ENCODE results near the gene IDH2.
A peak's percentile ranks its signal among the peaks of the same experiment; 100 is the strongest.
"Not testable (repeated sequence)": the region's sequence is repeated elsewhere in the genome, so short reads cannot be mapped to it uniquely, and the experiment has no call there.

Gene IDH2

GRCh38 chr15:90083954-90084607 lies 18.2 kb downstream of the IDH2 start:
- no peak for DNase-seq

DNA sequence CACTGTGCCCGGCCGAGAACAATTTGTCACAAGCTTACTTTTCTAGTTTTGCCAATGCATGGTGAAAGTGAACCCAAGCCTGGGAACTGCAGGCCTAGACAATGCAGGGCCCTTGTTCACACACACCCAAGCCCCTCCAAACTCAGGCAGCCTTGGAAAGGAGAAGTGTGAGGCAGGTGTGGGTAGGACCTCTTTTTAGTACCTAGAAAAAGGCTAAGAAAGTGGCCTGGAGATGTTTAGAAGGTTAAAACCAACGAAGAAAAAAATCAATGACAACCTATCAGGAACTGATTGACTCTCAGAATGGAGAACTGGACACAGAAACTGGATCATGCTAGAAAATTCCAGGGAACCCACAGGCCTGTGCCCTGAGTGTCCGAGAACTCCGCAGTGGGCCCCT lies 18.8 kb downstream of the IDH2 start:
- DNase-seq, result no peak

DNA sequence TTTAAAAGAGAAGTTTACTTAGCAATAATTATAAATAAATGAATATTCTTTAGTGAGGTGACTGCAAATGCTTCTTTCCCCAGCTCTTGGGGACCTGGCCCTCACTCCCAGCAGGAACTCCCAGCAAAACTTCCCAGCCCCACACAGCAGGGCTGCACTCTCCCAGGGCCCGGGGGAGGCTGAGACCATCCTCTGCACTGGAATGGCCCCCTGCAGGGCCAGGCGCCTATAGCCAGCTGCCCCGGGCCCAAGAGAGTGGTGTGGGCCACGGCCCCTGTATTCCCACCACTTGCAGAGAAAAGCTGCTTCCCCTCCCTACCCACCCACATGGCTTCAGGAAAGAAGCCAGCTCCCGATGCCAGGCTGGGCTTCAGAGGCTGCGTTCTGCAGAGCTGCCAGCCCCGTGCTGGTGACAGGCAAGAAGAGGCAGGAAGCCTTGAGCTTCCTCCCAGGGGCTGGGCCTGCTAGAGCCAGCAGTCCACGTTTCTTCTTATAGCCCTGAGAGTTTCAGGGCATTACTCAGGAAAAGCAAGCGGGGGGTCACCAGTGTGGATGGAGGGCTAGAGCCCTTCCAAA lies 20.0 kb downstream of the IDH2 start:
- DNase-seq, result peak in 1 of 2 donors; percentile 37

- no peak for DNase-seq
Measured at GRCh38 chr15:90080818-90081393, 21.4 kb downstream of the IDH2 start.

GRCh38 chr15:90080458-90080755 lies 21.9 kb downstream of the IDH2 start:
- no peak for DNase-seq

GRCh38 chr15:90079619-90080457 lies 22.4 kb downstream of the IDH2 start:
- no peak for DNase-seq

- DNase-seq, result no peak
Measured at GRCh38 chr15:90078965-90079364, 23.3 kb downstream of the IDH2 start.

- DNase-seq, result no peak
Measured at GRCh38 chr15:90076716-90077115, 25.6 kb downstream of the IDH2 start.

DNA sequence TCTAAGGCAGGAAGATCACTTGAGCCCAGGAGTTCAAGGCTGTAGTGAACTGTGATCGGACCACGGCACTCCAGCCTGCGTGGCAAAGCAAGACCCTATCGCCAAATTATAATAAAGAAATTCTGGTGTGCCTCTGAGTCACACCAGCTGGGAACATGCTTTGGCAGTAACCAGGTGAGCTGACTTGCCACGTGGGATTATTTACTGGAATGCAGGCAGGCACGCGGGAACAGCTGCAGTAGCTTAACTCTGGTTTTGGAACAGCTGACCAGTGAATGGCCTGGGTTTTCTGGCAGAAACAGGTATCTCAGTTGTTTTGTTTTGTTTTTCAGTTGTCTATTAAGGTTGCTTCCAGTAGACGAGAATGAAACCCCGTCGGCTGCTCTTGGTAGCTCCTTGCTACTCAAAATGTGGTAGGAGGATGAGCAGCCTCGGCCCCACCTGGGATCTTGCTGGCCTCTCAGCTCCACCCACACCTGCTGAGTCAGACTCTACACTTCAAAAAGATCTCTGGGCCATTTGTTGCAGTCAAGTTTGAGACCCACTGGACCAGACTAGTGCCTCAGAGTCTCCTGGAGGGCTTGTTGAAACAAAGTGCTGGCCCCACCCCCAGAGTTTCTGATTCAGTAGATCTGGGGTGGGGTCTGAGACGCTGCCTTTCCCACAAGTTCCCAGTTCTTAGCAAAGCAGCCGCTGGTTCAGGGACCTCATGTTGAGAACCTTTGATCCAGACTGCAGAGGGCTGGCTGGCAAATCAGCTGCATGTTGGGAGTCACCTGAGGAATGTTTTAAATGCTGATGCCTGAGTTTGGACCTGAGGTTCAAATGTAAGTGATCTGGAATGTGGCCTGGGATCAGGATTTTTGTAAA lies 26.6 kb downstream of the IDH2 start:
- DNase-seq, result no peak

- no peak for DNase-seq
Measured at GRCh38 chr15:90074916-90075315, 27.4 kb downstream of the IDH2 start.

DNA sequence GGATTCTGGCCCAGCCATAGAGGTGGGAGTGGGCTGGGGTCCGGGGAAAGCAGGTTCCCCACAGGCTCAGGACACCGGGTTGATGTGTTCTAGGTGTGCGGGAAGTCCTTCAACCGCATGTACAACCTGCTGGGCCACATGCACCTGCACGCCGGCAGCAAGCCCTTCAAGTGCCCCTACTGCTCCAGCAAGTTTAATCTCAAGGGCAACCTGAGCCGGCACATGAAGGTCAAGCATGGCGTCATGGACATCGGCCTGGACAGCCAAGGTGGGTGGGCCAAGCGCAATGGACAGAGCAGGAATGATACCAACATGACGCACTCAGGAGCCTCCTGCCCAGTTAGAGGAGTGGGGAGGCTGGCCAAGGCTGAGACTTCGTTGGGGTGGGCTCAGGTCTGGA lies 28.2 kb downstream of the IDH2 start:
- no peak for DNase-seq

DNA sequence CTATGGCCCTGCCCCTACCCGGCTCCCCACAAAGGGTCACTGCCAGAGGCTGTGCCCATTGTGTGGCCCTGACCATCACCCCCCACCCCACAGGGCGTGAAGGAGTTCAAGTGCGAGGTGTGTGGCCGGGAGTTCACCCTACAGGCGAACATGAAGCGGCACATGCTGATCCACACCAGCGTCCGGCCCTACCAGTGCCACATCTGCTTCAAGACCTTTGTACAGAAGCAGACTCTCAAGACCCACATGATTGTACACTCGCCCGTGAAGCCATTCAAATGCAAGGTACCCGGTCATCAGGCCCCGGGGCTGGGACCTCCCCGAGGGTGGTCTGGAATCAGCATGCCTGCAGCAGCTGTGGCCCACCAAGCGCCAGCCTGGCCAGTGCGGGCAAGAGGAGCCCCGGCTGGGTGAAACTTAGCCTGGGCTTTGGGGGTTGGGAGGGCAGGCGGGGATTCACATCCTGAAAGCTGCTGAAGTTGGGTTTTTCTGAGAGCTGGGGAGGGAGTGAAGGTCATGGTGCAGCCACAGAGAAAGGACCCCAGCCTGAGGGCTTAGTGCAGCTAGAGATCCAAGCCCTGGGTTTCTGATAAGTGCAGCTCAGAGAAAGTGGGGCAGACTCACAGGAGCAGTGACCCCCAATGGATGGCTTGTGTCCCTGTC lies 29.2 kb downstream of the IDH2 start:
- no peak for DNase-seq

DNA sequence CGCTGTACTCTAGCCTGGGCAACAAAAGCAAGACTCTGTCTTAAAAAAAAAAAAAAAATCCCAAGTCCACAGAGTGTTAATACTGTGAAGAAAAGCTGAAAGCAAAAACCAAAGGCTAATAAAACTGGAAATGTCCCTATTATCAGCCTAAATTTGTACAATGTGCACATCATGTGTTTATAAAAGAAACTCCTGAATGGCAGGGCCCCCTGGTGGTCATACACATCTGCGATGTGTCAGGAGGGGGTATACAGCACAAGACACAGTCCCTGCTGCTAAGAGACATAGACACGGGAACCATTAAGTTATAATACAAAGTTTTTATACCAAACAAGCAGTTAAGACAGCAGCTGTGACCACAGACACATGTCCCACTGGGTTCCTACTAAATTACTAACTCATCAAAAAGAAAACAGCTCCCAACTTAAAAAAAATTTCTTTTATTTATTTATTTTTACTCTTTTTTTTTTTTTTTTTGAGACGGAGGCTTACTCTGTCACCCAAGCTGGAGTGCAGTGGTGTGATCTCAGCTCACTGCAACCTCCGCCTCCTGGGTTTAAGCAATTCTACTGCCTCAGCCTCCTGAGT lies 31.0 kb downstream of the IDH2 start:
- DNase-seq, result peak; percentile 88 to 91

DNA sequence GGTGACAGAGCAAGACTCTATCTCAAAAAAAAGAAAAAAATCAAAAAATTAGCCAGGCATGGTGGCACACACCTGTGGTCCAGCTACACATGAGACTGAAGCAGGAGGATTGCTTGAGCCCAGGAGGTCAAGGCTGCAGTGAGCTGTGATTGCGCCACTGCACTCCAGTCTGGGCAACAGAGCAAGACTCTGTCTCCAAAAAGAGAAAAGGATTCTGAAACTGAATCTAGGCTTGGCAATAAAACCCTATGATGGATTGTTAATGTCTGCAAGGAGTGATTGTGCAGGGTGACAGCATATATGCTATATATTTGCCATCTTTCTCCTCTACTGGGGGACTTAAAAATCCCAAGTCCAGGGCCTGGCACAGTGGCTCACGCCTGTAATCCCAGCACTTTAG lies 31.6 kb downstream of the IDH2 start:
- not testable (repeated sequence) for DNase-seq

DNA sequence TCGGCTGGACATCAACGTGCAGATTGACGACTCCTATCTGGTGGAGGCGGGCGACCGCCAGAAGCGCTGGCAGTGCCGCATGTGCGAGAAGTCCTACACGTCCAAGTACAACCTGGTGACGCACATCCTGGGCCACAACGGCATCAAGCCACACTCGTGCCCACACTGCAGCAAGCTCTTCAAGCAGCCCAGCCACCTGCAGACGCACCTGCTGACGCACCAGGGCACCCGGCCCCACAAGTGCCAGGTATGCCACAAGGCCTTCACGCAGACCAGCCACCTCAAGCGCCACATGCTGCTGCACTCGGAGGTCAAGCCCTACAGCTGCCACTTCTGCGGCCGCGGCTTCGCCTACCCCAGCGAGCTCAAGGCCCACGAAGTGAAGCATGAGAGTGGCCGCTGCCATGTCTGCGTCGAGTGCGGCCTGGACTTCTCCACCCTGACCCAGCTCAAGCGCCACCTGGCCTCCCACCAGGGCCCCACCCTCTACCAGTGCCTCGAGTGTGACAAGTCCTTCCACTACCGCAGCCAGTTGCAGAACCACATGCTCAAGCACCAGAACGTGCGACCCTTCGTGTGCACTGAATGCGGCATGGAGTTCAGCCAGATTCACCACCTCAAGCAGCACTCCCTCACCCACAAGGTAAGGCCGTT lies 34.2 kb downstream of the IDH2 start:
- no peak for DNase-seq

GRCh38 chr15:90067181-90067952 lies 34.9 kb downstream of the IDH2 start:
- DNase-seq, result no peak

- DNase-seq, result no peak
Measured at GRCh38 chr15:90065682-90066049, 36.6 kb downstream of the IDH2 start.

DNA sequence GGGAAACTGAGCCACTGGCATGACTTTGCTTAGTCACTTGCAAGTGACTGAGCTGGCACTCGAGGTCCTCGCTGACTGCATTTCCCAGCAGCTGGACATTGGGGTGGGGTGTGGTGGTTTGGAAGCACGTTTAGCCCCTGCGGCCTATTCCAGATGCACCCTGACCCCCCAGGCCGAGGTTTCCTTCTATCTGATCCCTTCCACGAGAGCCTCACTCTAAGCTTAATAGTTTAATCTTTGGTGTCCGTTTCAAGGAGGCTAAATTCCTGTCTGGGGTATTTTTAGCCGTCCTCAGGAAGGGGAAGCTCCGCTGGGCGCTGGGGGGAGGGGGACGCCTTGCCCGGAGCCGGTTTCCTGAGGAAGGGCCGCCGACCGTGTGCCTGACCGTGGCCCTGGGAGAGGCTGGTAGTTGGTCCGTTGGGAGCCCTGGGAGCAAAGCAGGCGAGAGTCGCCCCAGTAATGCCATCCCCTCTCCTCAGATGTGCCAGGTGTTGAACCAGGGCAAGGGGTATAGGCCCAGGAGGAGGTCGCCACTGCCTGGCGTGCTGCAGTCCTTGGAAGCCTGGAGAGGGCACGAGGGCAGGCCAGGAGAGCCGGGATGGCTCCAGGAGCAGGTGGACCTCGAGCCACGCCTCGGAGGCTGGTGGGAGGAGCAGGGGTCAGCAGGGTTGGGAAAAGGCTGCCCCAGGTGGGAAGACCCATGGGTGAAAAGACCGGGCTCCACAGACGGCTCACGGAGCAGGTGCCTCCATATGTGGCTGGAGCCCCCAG lies 37.2 kb downstream of the IDH2 start:
- peak; percentile 74 to 80 for DNase-seq

DNA sequence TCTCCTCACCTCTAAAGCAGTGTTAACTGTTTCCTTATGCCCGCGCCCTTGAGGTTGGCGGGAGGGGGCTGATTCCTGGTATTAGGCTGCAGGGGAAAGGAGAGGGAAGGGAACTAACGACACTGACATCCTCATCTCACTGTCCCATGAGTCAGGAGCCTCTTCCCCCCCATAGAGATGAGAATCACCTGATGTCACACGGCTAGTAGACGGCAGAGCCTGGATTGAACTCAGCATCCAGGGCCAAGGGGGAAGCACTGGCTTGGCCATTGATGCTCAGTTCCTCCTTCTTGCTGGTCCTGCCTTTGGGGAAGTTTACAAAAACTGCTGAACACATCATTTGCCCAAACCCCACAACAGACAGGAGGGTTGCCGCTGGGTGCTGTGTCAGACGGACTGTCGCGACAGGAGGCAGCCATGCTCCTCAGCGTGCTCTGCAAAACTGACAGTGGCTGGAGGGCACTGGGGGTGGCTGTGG lies 38.5 kb downstream of the IDH2 start:
- DNase-seq, result peak; percentile 96 to 98

Data from inflammatory macrophage (primary cell).